ENCODE results near the gene UBAP2. TPM values are rescaled to one million over a fixed set of nuclear protein-coding genes. Genes with fewer than 3 reads are reported as not detected.

UBAP2 gene
- polyA plus RNA-seq, 1 experiment: 17.5 TPM

GRCh38 chr9:33919276-33919897, 129.3 kb downstream of the UBAP2 start:
- DNase-seq (ENCODE audit: low read depth, low spot score): no peak
- H3K27me3 ChIP-seq (ENCODE audit: control insufficient read depth, insufficient read depth, low read length): no peaks in the 10 kb centered on the region
- no peak for TF ChIP-seq CTCF (IDR thresholded peaks at IDR 0.05; ENCODE audit: low read depth, low read length)
- no peak overlapping the region for H3K4me3 ChIP-seq (ENCODE audit: low read depth, low read length)
- H3K27ac ChIP-seq (ENCODE audit: low read depth, low read length): no peak overlapping the region
- ChIA-PET POLR2A (no interaction called here), CTCF (no interaction called here)
- H3K9me3 ChIP-seq (ENCODE audit: control insufficient read depth, insufficient read depth, low read length): no peaks in the 10 kb centered on the region

- no peaks in the 10 kb centered on the region for H3K9me3 ChIP-seq (ENCODE audit: control insufficient read depth, insufficient read depth, low read length)
- no peaks in the 10 kb centered on the region for H3K27me3 ChIP-seq (ENCODE audit: control insufficient read depth, insufficient read depth, low read length)
- DNase-seq (ENCODE audit: low read depth, low spot score): no peak
- H3K4me3 ChIP-seq (ENCODE audit: low read depth, low read length): no peak overlapping the region
- TF ChIP-seq CTCF (IDR thresholded peaks at IDR 0.05; ENCODE audit: low read depth, low read length): no peak
- CTCF ChIA-PET: interaction anchor here (1.2 to 1.3 kb wide), 2 partner anchors 106 to 157 kb away, joined by 3 read pairs; no protein-coding TSS in a partner anchor
- POLR2A ChIA-PET: interaction anchor here (0.5 to 0.6 kb wide), 2 partner anchors 88 to 157 kb away, joined by 5 read pairs; no protein-coding TSS in a partner anchor
- H3K27ac ChIP-seq (ENCODE audit: low read depth, low read length): no peak overlapping the region
These were observed 131.7 kb downstream of the UBAP2 start for GRCh38 chr9:33917036-33917435.

GRCh38 chr9:33914887-33915628, 133.6 kb downstream of the UBAP2 start:
- POLR2A ChIA-PET: no interaction called here
- CTCF ChIA-PET: interaction anchor here (0.6 to 1.6 kb wide), 5 partner anchors 9 to 419 kb away, joined by 3 to 5 read pairs (median 3); no protein-coding TSS in a partner anchor
- no peak for DNase-seq (ENCODE audit: low read depth, low spot score)

GRCh38 chr9:33913541-33913940, 135.1 kb downstream of the UBAP2 start:
- CTCF ChIA-PET: interaction anchor here (0.7 to 1.4 kb wide), 3 partner anchors 100 to 339 kb away, joined by 3 to 5 read pairs (median 3); no protein-coding TSS in a partner anchor
- no peak overlapping the region for H3K4me3 ChIP-seq (ENCODE audit: low read depth, low read length)
- no peak for TF ChIP-seq CTCF (IDR thresholded peaks at IDR 0.05; ENCODE audit: low read depth, low read length)

More at GRCh38 chr9:33914887-33915628, 133.6 kb downstream of the UBAP2 start:
- H3K27ac ChIP-seq (ENCODE audit: low read depth, low read length): no peak overlapping the region
- H3K9me3 ChIP-seq (ENCODE audit: control insufficient read depth, insufficient read depth, low read length): no peaks in the 10 kb centered on the region
- no peaks in the 10 kb centered on the region for H3K27me3 ChIP-seq (ENCODE audit: control insufficient read depth, insufficient read depth, low read length)
- TF ChIP-seq CTCF (IDR thresholded peaks at IDR 0.05; ENCODE audit: low read depth, low read length): no peak
- no peak overlapping the region for H3K4me3 ChIP-seq (ENCODE audit: low read depth, low read length)

GRCh38 chr9:33908749-33909148, 139.9 kb downstream of the UBAP2 start:
- CTCF ChIA-PET: interaction anchor here (0.5 to 1.2 kb wide), 2 partner anchors 95 to 144 kb away, joined by 4 to 6 read pairs; no protein-coding TSS in a partner anchor

More at GRCh38 chr9:33913541-33913940, 135.1 kb downstream of the UBAP2 start:
- Histone ChIP-seq H3K27ac (ENCODE audit: low read depth, low read length) (no peak overlapping the region), H3K9me3 (ENCODE audit: control insufficient read depth, insufficient read depth, low read length) (no peaks in the 10 kb centered on the region), H3K27me3 (ENCODE audit: control insufficient read depth, insufficient read depth, low read length) (no peaks in the 10 kb centered on the region)
- POLR2A ChIA-PET: no interaction called here
- no peak for DNase-seq (ENCODE audit: low read depth, low spot score)

More at GRCh38 chr9:33908749-33909148, 139.9 kb downstream of the UBAP2 start:
- no peaks in the 10 kb centered on the region for H3K27me3 ChIP-seq (ENCODE audit: control insufficient read depth, insufficient read depth, low read length)
- POLR2A ChIA-PET: interaction anchor here (0.6 kb wide), 2 partner anchors 22 to 270 kb away, joined by 3 to 6 read pairs; partner anchors contain the start of gene UBAP1
- TF ChIP-seq CTCF (IDR thresholded peaks at IDR 0.05; ENCODE audit: low read depth, low read length): no peak
- H3K9me3 ChIP-seq (ENCODE audit: control insufficient read depth, insufficient read depth, low read length): no peaks in the 10 kb centered on the region
- no peak overlapping the region for H3K4me3 ChIP-seq (ENCODE audit: low read depth, low read length)
- no peak overlapping the region for H3K27ac ChIP-seq (ENCODE audit: low read depth, low read length)
- DNase-seq (ENCODE audit: low read depth, low spot score): no peak
